GM23338 (cell line): Measurements from ENCODE around the gene NPM3.

Source experiments
- CREB1 ChIP-seq: fragments of 250-450 bp; sonication (Bioruptor Pico); IDR thresholded peaks from 2 replicates; pipeline ENCODE4 v1.5.0; 2020; ENCODE audit warnings: low read depth, mild to moderate bottlenecking, moderate library complexity
- CTCF ChIP-seq, 2 experiments: fragments of 200-600 bp in 1 of 2; sonication (generic) in 1 of 2; conservative IDR thresholded peaks; 2 replicates each; pipeline versions ENCODE4 v1.5.1 to v1.6.1; 2016 to 2017; ENCODE audit warnings: antibody characterized with exemption in 2 of 2, low read depth in 2 of 2, mild to moderate bottlenecking in 2 of 2, moderate library complexity in 1 of 2
- EZH2 ChIP-seq: fragments of 200-600 bp; sonication (generic); IDR thresholded peaks from one replicate; pipeline ENCODE4 v1.8.0; 2017; ENCODE audit warnings: antibody characterized with exemption, mild to moderate bottlenecking, low read depth; ENCODE audit not compliant: unreplicated experiment
- EZH2phosphoT487 ChIP-seq: fragments of 200-600 bp; sonication (generic); IDR thresholded peaks from one replicate; pipeline ENCODE4 v1.8.1; 2018; ENCODE audit warnings: antibody characterized with exemption; ENCODE audit not compliant: unreplicated experiment
- POLR2AphosphoS5 ChIP-seq: IDR thresholded peaks from 2 replicates; pipeline ENCODE4 v1.6.1; 2016; ENCODE audit warnings: antibody characterized with exemption, low read depth
- REST ChIP-seq: IDR thresholded peaks from one replicate; pipeline ENCODE4 v1.6.1; 2018; ENCODE audit warnings: antibody characterized with exemption; ENCODE audit not compliant: unreplicated experiment

DNA sequence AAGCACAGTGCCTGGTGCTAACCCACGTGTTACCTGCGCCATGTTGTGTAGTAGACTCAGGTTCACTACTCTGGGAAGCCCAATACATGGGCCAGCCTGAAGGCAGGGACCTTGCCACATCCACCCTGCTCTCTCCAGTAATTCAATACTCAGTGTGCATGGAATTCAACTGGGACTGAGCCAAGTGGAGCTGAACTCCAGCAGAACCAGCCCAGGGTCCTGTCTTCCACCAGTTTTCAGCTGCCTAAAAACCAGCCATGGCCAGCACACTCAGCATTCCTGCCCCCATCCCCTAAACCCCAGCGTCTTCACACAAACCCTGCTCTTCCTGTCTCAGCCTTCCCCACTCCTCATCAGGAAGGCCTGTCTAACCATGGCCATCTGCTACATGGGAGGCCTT, 22.7 kb downstream of the NPM3 start:
- no peak for TF ChIP-seq CTCF (conservative IDR thresholded peaks at IDR 0.05; ENCODE audit: low read depth in 2 of 2)
- no peak for TF ChIP-seq POLR2AphosphoS5
- TF ChIP-seq EZH2phosphoT487, result no peak
- no peak for TF ChIP-seq REST
- no peak for TF ChIP-seq CREB1
- TF ChIP-seq EZH2, result no peak
